B cell (primary cell): Measurements from ENCODE around the gene IKBKE.

Source experiments
- EZH2 ChIP-seq: IDR thresholded peaks from 2 replicates; pipeline ENCODE4 v1.6.1; 2012; ENCODE audit warnings: borderline replicate concordance, low read depth, mild to moderate bottlenecking, moderate library complexity, low read length; ENCODE audit not compliant: insufficient read depth, poor library complexity, severe bottlenecking
- TF ChIP-seq, protein P1 (sequence below): fragments of 200-600 bp; IDR thresholded peaks from one replicate; pipeline ENCODE4 v1.8.0; 2022; ENCODE audit warnings: antibody characterized with exemption, mild to moderate bottlenecking

- TF ChIP-seq, protein P1, sequence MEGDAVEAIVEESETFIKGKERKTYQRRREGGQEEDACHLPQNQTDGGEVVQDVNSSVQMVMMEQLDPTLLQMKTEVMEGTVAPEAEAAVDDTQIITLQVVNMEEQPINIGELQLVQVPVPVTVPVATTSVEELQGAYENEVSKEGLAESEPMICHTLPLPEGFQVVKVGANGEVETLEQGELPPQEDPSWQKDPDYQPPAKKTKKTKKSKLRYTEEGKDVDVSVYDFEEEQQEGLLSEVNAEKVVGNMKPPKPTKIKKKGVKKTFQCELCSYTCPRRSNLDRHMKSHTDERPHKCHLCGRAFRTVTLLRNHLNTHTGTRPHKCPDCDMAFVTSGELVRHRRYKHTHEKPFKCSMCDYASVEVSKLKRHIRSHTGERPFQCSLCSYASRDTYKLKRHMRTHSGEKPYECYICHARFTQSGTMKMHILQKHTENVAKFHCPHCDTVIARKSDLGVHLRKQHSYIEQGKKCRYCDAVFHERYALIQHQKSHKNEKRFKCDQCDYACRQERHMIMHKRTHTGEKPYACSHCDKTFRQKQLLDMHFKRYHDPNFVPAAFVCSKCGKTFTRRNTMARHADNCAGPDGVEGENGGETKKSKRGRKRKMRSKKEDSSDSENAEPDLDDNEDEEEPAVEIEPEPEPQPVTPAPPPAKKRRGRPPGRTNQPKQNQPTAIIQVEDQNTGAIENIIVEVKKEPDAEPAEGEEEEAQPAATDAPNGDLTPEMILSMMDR = no peak
- TF ChIP-seq EZH2 = no peak
These were observed 577 bp downstream of the IKBKE start for GRCh38 chr1:206470692-206471414.
